NCI-H2107 treated with DMSO at 0.1 percent for 48 hours (cell line): ENCODE measurements around the gene KCNMA1.

Experiments
- DNase-seq: peaks from one replicate; lab custom pipeline; 2025; ENCODE audit not compliant: unreplicated experiment; lab: John Stamatoyannopoulos, UW

The KCNMA1 gene

DNA sequence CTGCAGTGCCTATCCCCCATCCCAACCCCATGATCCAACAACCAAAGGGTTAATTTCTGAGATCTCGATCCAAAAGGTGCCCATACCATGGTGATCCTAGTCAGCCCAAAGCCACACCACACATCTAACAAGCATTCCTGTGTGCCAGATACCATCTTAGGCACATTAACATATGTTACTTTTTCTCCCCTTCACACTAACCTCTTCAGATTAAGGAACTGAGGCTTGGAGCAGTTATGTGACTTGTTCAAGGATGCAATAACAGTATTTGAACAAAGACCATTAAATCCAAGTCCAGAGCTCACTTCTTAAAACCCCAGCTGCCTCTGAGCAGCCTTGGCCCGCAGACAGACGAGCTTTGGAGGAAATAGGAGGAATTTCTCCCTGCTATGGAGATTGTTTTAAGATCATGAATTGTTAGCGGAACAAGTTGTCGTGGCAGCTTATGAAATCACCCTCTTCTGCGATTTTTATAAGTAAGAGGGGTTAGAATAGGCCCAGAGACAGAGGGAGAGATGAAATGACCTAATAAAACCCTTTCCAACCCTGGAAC lies 327.2 kb downstream of the KCNMA1 start:
- no peak for DNase-seq

DNA sequence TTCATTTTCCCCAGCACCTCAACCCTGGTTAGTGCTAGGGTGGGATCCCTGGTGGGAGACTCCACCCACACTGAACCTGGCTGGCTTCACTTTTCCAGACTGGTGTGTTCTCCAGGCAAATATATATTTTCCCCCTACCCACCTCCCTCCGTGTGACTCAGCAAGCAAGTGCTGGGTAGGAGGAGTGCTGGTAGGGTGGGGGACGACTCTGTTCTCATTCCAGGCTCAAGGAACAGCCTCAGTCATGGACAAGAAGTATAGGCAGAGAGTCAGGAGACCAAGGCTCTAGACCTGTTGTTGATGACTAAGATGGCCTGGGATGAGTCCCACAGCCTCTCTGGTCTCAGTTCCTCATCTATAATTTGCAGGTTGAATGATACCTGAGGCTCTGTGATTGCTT lies 328.1 kb downstream of the KCNMA1 start:
- no peak for DNase-seq

DNA sequence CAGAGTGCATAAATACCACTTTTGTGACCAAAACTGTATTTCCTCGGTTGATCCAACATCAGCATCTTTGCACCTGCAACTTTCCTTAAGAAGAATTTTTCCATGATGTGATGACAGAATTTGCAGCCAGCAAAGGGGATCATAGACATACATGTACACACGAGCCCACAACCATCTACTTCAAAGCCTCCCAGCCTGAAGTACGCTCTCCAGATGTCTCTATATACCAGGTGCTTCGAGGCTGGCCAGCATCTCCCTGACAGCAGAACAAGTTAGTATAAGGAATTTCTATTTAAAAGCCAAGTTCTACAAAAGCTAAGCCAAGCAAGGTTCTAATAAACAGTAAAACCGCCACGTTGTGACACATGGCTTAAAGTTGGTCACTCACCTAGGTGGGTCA lies 328.5 kb downstream of the KCNMA1 start:
- DNase-seq: no peak

DNA sequence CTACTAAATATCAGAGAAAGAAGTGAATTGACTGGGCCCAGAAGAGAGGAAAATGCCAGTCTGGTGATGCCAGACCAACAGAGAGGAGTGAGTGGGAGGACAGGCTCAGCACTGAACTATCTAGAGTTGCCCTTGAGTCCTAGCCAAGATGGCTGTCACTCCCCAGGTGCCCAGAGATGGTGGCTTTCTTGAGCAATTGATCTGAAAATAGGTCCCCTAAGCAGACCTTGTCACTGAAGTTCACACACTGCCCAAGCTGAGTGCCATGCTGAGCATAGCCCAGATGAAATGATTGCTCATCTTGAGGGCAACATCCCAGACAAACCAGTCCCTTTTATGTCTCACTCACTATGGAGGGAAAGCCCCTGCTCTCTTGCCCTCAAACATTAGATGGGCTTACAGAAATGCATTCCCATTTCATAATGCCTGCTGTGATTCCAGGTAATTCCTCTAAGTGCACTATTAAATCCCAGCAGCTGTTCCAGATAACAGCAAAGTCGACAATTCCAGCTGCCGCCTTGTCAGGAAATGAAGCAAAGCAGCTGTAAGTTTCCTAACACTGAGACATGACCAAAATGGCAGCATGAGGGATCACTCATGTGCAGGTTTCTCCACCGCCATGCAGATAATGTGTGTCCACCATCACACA lies 329.4 kb downstream of the KCNMA1 start:
- no peak for DNase-seq

DNA sequence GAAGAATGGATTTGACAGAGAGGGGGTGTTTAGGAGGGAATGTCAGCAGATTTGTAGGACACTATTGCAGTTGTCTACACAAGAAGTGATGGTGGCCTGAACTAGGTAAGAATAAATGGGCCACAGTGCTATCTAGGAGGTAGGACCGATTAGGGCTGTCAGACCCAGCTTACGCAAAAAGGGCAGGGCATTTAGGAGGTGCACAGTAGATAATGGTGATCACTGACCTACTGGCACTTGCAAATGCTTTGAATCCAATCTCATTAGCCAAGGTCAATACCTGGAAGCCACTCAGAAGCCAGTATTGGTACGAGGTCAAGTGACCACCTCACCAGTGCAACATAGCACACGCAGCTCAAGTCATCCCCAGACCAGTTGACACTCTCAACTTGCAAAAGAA lies 330.9 kb downstream of the KCNMA1 start:
- no peak for DNase-seq

DNA sequence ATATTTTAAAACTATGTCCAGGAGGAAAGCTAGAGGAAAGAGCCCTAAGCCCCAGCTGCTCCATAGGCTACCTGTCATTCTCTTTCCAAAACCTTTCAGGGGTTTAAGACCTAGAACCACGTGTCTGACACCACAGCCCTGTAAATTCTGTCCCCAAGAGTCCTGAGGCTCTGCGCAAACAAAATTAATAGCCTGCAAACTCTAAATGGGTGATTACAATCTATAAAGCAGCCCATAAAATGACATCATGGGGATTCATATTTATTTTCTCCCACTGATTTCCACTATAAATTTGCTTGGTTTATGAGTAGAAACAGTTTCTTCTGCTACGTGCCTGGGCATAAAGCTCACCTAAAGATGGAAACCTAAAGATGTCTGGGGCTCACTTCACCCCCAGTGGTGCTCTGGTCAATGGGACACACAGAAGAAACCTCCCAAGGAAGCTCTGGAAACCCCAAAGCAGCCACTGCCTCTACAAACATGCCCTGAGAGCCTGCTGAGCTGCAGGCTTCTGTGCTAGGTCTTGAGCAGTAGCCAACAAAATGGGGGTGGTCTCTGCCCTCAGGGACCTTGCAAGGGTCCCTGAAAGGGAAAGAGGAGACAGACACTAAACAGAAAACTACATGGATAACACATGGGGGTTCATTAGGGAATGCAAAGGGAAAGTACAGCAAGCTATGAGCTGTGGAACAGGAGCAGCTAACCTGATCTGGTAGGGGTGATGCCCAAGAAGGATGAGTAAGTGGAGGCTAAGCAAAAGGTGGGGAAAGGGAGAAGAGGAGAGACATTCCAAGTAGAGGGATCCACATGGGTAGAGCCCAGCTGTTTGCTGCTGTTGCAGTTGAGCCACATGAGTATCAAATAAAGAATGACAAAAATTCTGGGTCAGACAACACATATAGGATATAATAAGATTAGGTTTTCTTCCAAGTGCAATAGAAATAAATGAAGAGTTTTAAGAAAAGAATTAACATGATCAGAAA lies 331.7 kb downstream of the KCNMA1 start:
- no peak for DNase-seq

DNA sequence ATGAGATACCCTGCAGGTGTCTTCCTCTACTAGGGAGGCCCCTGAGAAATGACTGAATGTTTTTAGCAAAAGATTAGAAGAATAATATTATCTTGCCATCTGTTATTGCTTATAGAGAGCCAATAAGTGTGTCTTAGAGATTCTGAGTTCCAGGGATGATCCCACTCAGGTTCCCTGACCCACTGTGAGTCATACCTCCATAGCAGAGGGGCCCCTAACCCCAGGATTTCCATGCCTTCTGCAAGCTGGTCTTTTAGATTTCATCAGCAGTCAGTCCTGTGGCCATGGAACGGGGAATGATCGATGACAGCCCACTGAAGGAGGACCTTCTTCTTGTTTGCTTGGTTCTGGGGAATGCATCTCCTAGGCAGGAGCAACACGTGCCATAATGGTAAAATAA lies 333.4 kb downstream of the KCNMA1 start:
- DNase-seq: no peak

DNA sequence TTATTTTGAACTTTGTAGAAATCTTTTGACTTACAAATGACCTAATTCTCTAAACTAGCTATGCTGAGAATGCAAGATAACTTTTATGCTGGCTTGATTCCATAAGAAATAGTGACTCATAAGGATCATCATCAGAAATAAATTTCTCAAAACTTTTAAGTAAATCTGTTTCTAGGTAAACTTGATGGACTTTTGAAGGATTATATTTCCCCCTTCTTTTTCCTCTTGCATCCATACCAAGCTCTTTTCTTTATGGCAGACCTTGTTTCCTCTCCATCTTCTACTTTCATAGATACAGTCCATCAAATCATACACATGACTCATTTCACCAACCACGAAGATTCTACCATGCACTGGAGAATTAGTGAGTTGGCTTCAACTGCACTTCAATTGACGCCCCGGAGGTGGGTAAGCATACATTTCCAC lies 336.3 kb downstream of the KCNMA1 start:
- DNase-seq: no peak

DNA sequence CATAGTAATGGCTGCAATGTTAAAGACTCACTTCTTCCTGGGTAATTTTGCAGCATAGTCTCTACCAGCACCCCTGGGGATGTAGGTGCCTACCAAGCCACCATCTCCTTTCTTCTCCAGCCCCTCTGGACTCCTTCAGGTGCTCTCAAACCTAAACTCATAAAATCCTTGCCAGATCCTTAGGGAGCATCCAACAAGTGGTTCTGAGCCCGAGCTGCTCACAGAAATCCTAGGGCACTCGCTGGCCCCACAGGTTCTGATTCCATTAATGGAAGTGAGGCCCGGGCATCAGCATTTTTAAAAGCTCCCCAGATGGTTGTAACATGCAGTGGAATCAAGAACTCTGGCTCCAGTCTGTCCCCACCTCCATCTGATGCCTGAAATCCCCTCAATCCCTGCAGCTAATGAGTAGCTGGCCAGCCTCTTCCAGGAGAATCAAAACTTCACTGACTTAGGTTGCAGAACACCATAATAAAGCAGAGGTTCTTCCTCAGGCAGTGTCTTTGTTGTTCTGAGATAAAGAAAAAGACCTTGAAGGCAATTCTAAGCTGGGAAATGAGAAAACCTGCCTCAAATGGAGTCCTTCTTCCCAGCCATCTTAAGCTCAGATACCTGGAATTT lies 336.8 kb downstream of the KCNMA1 start:
- no peak for DNase-seq

DNA sequence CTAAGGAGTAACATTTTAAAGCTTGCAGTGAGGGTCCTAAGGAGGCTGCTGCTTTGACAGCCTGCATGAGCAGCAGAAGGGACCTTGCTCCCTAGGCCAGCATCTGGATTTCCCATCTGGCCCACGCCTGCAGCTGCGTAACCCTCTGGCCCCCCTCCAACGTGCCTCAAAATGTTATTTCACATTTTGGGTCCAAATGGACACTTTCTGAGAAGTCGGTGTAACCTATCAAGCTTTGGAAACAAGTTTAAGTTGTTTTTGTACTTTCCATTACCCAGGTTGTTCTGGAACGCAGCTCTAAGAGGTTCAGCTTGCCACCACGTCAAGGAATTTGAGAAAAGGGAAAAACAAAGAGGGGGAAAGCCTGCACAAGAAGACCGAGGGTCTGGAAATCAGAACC lies 338.3 kb downstream of the KCNMA1 start:
- DNase-seq: no peak

DNA sequence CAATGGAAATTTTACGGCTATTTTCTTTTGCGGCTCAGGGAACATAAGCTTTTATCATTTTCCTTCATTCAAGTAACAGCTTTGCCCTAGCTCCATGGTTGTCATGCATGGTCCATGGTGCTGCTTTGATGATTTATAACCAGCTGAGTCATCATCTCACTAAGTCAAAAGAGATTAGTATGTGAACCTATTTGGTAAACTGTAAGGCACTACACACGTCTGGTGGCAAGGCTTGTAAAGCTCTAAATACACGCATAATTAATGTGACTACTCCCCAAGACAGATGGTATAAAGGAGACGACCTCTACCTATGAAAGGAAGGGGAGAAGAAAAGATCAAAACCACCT lies 340.2 kb downstream of the KCNMA1 start:
- DNase-seq: no peak

DNA sequence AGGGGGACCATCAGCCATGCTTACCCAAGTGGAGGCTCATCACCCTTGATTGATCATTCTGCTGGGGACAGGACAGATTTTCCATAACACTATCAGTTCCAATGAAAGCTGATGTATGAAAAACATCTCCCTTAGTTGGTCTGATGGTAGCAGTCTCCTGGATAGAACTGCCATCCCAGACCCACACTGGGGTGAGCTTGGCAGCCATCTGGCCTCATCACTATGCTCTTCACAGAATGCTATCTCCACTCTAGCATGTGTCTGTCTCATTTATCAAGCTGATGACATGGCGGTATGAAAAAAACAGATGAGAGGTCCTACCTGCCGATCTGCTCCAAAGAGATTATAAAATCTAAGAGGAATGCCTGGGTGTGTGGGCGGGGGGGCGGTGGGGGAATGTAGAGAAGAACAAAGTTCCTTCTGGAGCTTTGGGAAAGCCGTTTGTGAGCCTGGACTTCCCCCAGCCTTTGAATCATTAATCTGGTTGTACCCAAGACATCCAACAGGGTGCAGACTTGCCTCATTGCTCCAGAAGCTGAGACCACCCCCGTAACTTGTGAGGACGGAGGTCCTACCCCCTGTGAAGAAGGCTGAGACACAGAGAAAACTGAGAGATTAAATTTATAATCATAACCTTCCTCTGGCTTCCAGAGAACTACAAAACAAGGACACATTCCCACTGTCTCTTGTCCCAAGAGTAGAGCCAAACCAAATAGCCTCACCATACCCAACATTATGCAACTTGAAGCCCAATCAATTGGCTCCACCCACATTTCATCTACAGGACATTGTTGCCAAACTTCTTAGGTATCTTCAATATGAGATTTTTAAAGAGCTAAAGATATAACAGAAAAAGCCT lies 340.8 kb downstream of the KCNMA1 start:
- DNase-seq: no peak

DNA sequence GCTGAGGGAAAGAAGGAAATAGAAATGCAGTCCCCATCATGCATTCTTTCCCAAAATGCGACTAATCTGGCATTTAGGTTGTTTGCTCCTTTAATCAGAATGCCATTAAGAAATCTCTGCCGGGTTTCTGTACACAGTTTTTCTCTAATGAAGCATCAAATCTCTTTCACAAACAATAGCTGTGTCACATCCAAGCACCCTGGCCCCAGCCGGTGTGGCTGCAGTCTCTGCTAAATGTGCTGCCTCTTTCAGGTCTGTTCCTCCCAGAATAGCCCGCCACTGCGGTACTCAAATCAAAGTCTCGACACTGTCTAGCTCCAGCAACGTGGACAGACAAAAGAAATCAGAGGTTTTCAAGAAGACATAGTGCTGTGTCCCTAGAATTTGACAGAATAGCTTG lies 343.8 kb downstream of the KCNMA1 start:
- no peak for DNase-seq

DNA sequence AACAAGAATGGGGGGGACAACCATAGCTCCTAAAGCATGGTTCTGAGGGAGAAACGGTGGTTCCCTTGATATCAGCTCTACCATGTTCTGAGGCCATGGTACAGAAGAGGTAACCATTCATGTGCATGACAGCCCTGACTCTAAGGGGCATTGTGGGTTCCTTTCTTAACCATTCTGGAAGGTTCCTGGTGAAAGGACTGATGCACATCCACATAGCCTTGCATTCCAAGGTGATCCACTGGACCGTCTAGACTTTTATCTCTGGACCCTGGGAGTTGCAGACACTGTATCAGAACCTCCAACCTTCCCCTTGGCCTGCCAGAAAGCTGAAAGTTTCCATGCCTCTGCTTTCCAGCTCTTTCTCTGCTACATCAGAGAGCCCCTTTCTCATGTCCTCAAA lies 344.3 kb downstream of the KCNMA1 start:
- DNase-seq: no peak

DNA sequence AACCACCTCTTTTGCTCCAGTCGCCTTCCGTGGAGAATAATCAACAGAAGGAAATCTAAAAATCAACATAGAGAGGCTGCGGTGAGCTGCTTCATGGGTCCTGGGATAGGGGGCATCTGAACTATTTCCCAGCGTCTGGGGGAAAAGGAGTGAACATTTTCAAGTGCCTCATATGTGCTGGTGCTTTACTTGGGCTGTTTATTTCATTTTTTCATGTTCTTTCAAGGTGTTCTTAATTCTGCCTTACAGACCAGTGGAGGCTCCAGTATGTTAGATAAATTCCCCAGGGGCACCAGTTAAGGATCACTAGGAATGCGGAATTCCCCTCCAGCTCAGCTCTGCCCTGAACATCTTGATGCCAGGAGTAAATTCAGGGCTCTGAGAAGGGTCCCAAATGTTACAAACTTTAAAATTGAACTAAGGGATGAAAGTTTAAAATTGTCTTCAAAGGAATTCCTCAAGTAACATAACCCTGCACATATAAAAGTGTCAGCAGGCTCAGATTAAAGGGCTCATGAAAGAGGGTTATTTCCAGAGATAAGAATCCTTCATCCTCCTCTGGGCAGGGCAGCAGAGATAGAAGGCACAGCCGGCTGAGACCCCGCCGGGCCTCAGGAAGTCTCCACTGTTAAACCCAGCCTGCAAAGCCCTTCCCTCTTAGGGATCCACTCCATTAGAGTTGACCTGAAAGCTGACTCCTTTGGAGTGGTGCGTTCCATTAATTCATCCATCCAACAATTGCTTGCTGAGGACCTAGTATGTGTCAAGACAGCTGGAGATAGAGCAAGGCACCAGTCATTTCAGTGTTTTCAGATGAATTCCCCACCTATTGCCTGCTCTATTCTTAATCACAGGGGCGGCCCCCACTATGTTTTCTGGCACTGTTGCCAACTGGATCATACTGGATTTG lies 345.8 kb downstream of the KCNMA1 start:
- DNase-seq: no peak

DNA sequence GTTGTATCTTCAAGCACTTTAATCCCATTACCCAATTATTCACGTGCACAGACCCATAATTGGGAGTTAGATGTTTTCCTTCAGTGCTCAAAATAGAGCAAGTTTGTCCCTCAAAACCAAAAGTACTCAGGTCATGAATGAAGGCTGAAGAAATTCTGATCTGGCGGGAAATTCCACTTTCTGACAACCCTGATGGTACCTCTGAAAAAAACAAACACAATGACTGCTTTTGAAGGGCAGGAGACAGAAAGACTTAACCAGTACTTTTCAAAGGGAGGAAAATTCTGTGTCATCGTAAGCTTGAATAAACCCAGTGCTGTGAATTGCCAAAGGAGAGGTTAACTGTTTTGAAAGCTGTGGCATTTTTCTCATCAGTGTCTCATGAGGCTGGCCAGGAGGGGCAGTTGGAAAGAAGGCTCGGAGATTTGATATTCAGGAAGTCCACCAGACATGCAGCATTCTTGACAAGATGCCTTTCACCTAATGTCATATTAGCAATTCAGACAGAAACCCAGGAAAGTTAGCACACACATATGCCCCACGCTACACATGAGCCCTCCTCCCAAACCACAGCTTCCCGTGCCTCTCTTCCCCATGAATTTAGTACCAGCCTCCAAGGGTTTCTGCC lies 347.0 kb downstream of the KCNMA1 start:
- no peak for DNase-seq

DNA sequence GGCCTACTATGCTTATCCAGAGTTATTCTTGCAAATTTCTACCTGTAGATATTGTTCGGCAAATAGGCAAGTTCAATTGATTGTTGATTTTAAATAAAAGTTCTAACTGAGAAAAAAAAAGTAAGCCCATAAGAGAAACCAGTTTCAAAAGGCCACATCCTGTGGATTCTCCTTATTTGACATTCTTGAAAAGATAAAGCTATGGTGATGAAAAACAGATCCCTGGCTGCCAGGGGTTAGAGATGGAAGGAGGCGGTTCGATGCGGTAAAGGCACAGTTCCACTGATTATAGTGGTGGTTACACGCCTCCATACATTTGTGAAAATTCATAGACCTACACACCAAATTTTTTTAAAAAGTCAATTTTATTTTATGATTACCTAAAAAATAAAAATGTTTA lies 347.8 kb downstream of the KCNMA1 start:
- no peak for DNase-seq

DNA sequence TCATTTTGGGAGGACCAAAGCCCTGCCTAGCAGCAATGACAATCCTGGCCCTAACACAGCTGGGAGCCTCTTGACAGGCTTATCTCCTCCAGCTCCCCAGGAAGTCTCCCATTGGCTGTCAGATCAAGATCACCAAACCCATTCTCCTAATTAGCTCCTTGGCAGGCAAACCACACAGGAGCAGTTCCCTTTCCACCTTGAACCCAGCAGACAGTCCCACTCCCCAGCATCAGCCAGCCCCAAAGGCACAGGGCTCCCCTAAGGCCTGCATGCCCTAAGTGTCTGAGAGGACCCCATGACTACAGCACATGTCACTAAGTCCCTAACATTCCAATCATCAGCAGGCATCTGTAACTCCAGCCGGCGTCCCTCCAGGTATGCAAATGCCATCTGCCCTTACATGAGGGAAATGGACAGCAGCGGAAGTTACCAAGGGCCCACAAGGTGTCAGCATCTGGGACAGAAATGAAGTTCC lies 348.5 kb downstream of the KCNMA1 start:
- no peak for DNase-seq

DNA sequence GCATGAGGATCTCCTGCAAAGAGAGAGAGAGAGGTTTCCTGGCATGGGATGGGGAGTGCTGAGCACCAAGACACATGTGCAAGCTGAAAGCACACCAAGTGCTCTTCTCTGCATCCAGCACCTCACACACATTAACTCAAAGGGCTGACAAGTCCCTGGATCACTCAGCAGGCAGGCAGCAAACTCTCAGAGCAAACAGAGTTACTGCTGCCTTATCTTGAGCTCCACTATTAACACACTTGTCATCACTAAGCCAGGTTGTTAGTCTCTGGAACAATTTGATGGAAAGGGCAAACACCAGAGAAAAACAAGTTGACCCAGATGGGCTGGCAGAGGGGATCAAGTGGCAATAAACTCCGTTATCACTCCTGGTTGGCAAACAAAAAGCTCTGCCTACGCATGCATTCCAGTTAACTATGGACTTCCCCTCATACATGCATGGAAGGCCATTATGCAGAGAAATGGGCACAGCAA lies 349.9 kb downstream of the KCNMA1 start:
- no peak for DNase-seq
